PFSK-1 (cell line): Measurements from ENCODE around the gene SLC6A12.

Source experiments
- FOXP2 ChIP-seq: optimal IDR thresholded peaks from 2 replicates; pipeline ENCODE3; 2011; ENCODE audit warnings: borderline replicate concordance, control low read depth, inconsistent platforms; ENCODE audit not compliant: insufficient read depth; ENCODE audit errors: extremely low read length, extremely low read depth
- POLR2AphosphoS5 ChIP-seq: IDR thresholded peaks from 2 replicates; pipeline ENCODE4 v1.6.1; 2012; ENCODE audit warnings: low read depth, mild to moderate bottlenecking, control low read depth, low read length, moderate library complexity
- REST ChIP-seq, 2 experiments: IDR thresholded peaks; 2 replicates each; pipeline versions ENCODE4 v1.6.1 to v1.8.0; 2011 to 2012; ENCODE audit warnings: low read depth in 2 of 2, low read length in 2 of 2, control low read depth in 1 of 2, inconsistent platforms in 1 of 2, mild to moderate bottlenecking in 1 of 2, moderate library complexity in 1 of 2; ENCODE audit not compliant: insufficient read depth in 1 of 2
- SIN3A ChIP-seq: IDR thresholded peaks from 2 replicates; pipeline ENCODE4 v1.6.1; 2012; ENCODE audit warnings: mild to moderate bottlenecking, low read length, moderate library complexity, borderline replicate concordance; ENCODE audit not compliant: insufficient read depth

GRCh38 chr12:185576-185955 lies 28.4 kb downstream of the SLC6A12 start:
- TF ChIP-seq REST (IDR thresholded peaks at IDR 0.05; ENCODE audit: insufficient read depth in 1 of 2, low read depth in 2 of 2, low read length in 2 of 2), result no peak
- TF ChIP-seq SIN3A, result no peak
- TF ChIP-seq POLR2AphosphoS5, result no peak
- TF ChIP-seq FOXP2, result no peak
